Mesenchymal stem cell (in vitro differentiated cells and primary cell): ENCODE data around the gene METTL18.

Source experiments
- DNase-seq: peaks from one replicate; pipeline ENCODE4 v3.0.0-alpha.2; 2013
- H2AFZ ChIP-seq: one replicate; pipeline ENCODE4 v1.6.1; 2013; ENCODE audit warnings: low read depth, mild to moderate bottlenecking, control low read depth, inconsistent platforms, low read length, moderate library complexity
- H2AK5ac ChIP-seq: 2 replicates; pipeline ENCODE4 v1.6.1; 2013; ENCODE audit warnings: low read length, moderate library complexity, mild to moderate bottlenecking, inconsistent platforms; ENCODE audit not compliant: severe bottlenecking
- H2BK120ac ChIP-seq: one replicate; pipeline ENCODE4 v1.6.1; 2013; ENCODE audit warnings: low read depth, mild to moderate bottlenecking, inconsistent platforms, low read length, moderate library complexity
- H2BK12ac ChIP-seq, 2 experiments: one replicate each; pipeline ENCODE4 v1.6.1; 2013; ENCODE audit warnings: inconsistent platforms in 2 of 2, low read length in 2 of 2, mild to moderate bottlenecking in 2 of 2, moderate library complexity in 2 of 2, control low read depth in 1 of 2
- H2BK15ac ChIP-seq: one replicate; pipeline ENCODE4 v1.6.1; 2013; ENCODE audit warnings: mild to moderate bottlenecking, low read depth, inconsistent platforms; ENCODE audit not compliant: poor library complexity, severe bottlenecking
- H2BK5ac ChIP-seq: 2 replicates; pipeline ENCODE4 v1.6.1; 2013; ENCODE audit warnings: low read depth, mild to moderate bottlenecking, low read length, control low read depth, inconsistent platforms; ENCODE audit not compliant: poor library complexity, severe bottlenecking
- H3K14ac ChIP-seq, 2 experiments: one replicate each; pipeline ENCODE4 v1.6.1; 2013; ENCODE audit warnings: inconsistent platforms in 2 of 2, low read length in 2 of 2, control low read depth in 1 of 2, mild to moderate bottlenecking in 1 of 2, moderate library complexity in 1 of 2
- H3K18ac ChIP-seq, 2 experiments: one replicate each; pipeline ENCODE4 v1.6.1; 2013; ENCODE audit warnings: inconsistent platforms in 2 of 2, low read length in 2 of 2, control low read depth in 1 of 2, low read depth in 1 of 2, mild to moderate bottlenecking in 1 of 2
- H3K23ac ChIP-seq, 2 experiments: one replicate each; pipeline ENCODE4 v1.6.1; 2013; ENCODE audit warnings: inconsistent platforms in 2 of 2, low read length in 2 of 2, mild to moderate bottlenecking in 2 of 2, moderate library complexity in 2 of 2, control low read depth in 1 of 2
- H3K27ac ChIP-seq: 2 replicates; pipeline ENCODE4 v1.5.1; 2013; ENCODE audit warnings: mild to moderate bottlenecking, moderate library complexity, low read length, control low read depth, inconsistent platforms; ENCODE audit not compliant: poor library complexity, severe bottlenecking
- H3K27me3 ChIP-seq, 2 experiments: 2 replicates each; pipeline versions ENCODE4 v1.6.1 to v1.7.0; 2013; ENCODE audit warnings: low read length in 2 of 2, mild to moderate bottlenecking in 2 of 2, moderate library complexity in 2 of 2, control low read depth in 1 of 2, inconsistent platforms in 1 of 2; ENCODE audit not compliant: control insufficient read depth in 1 of 2, insufficient read depth in 1 of 2
- H3K36me3 ChIP-seq, 2 experiments: 2 replicates each; pipeline versions ENCODE4 v1.6.1 to v1.7.0; 2013; ENCODE audit warnings: low read length in 2 of 2, control low read depth in 1 of 2, inconsistent platforms in 1 of 2, low read depth in 1 of 2, mild to moderate bottlenecking in 1 of 2; ENCODE audit not compliant: insufficient read depth in 2 of 2, control insufficient read depth in 1 of 2
- H3K4ac ChIP-seq, 2 experiments: one replicate each; pipeline ENCODE4 v1.6.1; 2013; ENCODE audit warnings: inconsistent platforms in 2 of 2, low read length in 2 of 2, mild to moderate bottlenecking in 2 of 2, moderate library complexity in 2 of 2, control low read depth in 1 of 2, low read depth in 1 of 2
- H3K4me1 ChIP-seq: 2 replicates; pipeline ENCODE4 v1.6.1; 2013; ENCODE audit warnings: low read depth, low read length, control low read depth; ENCODE audit not compliant: control insufficient read depth, insufficient read depth
- H3K4me2 ChIP-seq: 2 replicates; pipeline ENCODE4 v1.6.1; 2013; ENCODE audit warnings: low read length, mild to moderate bottlenecking, inconsistent platforms; ENCODE audit not compliant: poor library complexity, severe bottlenecking
- H3K4me3 ChIP-seq, 2 experiments: 2 replicates each; pipeline versions ENCODE4 v1.5.1 to v1.7.0; 2013; ENCODE audit warnings: low read length in 2 of 2, mild to moderate bottlenecking in 2 of 2, control low read depth in 1 of 2, low read depth in 1 of 2; ENCODE audit not compliant: insufficient read depth in 1 of 2
- H3K79me1 ChIP-seq: replicated peaks from 2 replicates; pipeline ENCODE4 v1.6.1; 2013; ENCODE audit warnings: mild to moderate bottlenecking, control low read depth, low read length, inconsistent platforms; ENCODE audit not compliant: poor library complexity, severe bottlenecking
- H3K9ac ChIP-seq: 2 replicates; pipeline ENCODE4 v1.7.0; 2013; ENCODE audit warnings: mild to moderate bottlenecking, low read length, moderate library complexity
- H3K9me3 ChIP-seq: 2 replicates; pipeline ENCODE4 v1.7.0; 2013; ENCODE audit warnings: mild to moderate bottlenecking, low read length; ENCODE audit not compliant: control insufficient read depth
- H4K8ac ChIP-seq: one replicate; pipeline ENCODE4 v1.6.1; 2013; ENCODE audit warnings: inconsistent platforms, mild to moderate bottlenecking, low read length, moderate library complexity
- H4K91ac ChIP-seq: one replicate; pipeline ENCODE4 v1.6.1; 2013; ENCODE audit warnings: mild to moderate bottlenecking, low read length, inconsistent platforms
- WGBS: methylation state at CpG from one replicate; pipeline ENCODE4 v1.1.7; 2013; ENCODE audit warnings: mixed read lengths; 5-methylcytosine and 5-hydroxymethylcytosine counted together

Gene METTL18

GRCh38 chr1:169768161-169768560, 26.5 kb downstream of the METTL18 start:
- Histone ChIP-seq H3K14ac (no peak overlapping the region), H3K23ac (no peak overlapping the region), H2BK15ac (no peak overlapping the region), H3K27me3 (peaks cover 0 to 36% of the 10 kb centered on the region in 2 experiments), H3K4ac (no peak overlapping the region), H3K18ac (no peak overlapping the region), H3K4me2 (no peak overlapping the region), H2BK12ac (no peak overlapping the region), H4K8ac (no peak overlapping the region), H2AK5ac (no peak overlapping the region), H3K79me1 (no peaks in the 10 kb centered on the region), H4K91ac (no peak overlapping the region), H3K4me1 (no peaks in the 10 kb centered on the region), H2BK120ac (no peak overlapping the region), H2AFZ (no peak overlapping the region), H3K9ac (no peak overlapping the region), H2BK5ac (no peak overlapping the region), H3K36me3 (no peaks in the 10 kb centered on the region), H3K27ac (no peak overlapping the region), H3K4me3 (no peak overlapping the region), H3K9me3 (no peaks in the 10 kb centered on the region)
- 86% methylated on average over 2 of the region's 2 CpGs for WGBS
- no peak for DNase-seq

- no peak overlapping the region for H4K8ac ChIP-seq
- H3K23ac ChIP-seq, result no peak overlapping the region
- H3K9ac ChIP-seq, result no peak overlapping the region
- no peak overlapping the region for H2BK15ac ChIP-seq
- H3K27me3 ChIP-seq, result peaks cover 0 to 23% of the 10 kb centered on the region in 2 experiments
- H2BK12ac ChIP-seq, result no peak overlapping the region
- 76% methylated on average over 3 of the region's 7 CpGs for WGBS
- no peak overlapping the region for H3K18ac ChIP-seq
- H3K9me3 ChIP-seq, result no peaks in the 10 kb centered on the region
- no peaks in the 10 kb centered on the region for H3K4me1 ChIP-seq
- no peak overlapping the region for H2AK5ac ChIP-seq
- H3K27ac ChIP-seq, result no peak overlapping the region
- H3K4ac ChIP-seq, result no peak overlapping the region
- DNase-seq, result no peak
- H4K91ac ChIP-seq, result no peak overlapping the region
- H3K79me1 ChIP-seq, result no peaks in the 10 kb centered on the region
- H2BK5ac ChIP-seq, result no peak overlapping the region
- no peak overlapping the region for H2AFZ ChIP-seq
- H3K4me3 ChIP-seq, result no peak overlapping the region
- no peak overlapping the region for H3K4me2 ChIP-seq
- no peak overlapping the region for H3K14ac ChIP-seq
- H2BK120ac ChIP-seq, result no peak overlapping the region
- no peaks in the 10 kb centered on the region for H3K36me3 ChIP-seq
Measured at GRCh38 chr1:169765580-169766331, 29.0 kb downstream of the METTL18 start.

- no peaks in the 10 kb centered on the region for H3K79me1 ChIP-seq
- no peak overlapping the region for H3K9ac ChIP-seq
- no peak for DNase-seq
- no peak overlapping the region for H3K4me2 ChIP-seq
- H3K14ac ChIP-seq, result no peak overlapping the region
- H3K27me3 ChIP-seq, result peaks cover 0 to 23% of the 10 kb centered on the region in 2 experiments
- no peak overlapping the region for H3K18ac ChIP-seq
- H3K4me3 ChIP-seq, result no peak overlapping the region
- H3K36me3 ChIP-seq, result no peaks in the 10 kb centered on the region
- H2BK120ac ChIP-seq, result no peak overlapping the region
- no peak overlapping the region for H2BK5ac ChIP-seq
- H2AK5ac ChIP-seq, result no peak overlapping the region
- H3K27ac ChIP-seq, result no peak overlapping the region
- no peaks in the 10 kb centered on the region for H3K9me3 ChIP-seq
- H2BK15ac ChIP-seq, result no peak overlapping the region
- H3K4me1 ChIP-seq, result no peaks in the 10 kb centered on the region
- no peak overlapping the region for H2BK12ac ChIP-seq
- no CpG with 5 or more reads among the region's 1 CpG for WGBS
- no peak overlapping the region for H2AFZ ChIP-seq
- H4K91ac ChIP-seq, result no peak overlapping the region
- H3K23ac ChIP-seq, result no peak overlapping the region
- H4K8ac ChIP-seq, result no peak overlapping the region
- H3K4ac ChIP-seq, result no peak overlapping the region
Measured at GRCh38 chr1:169764919-169765318, 29.8 kb downstream of the METTL18 start.

GRCh38 chr1:169762699-169763098, 32.0 kb downstream of the METTL18 start:
- Histone ChIP-seq H2AK5ac (no peak overlapping the region), H3K14ac (no peak overlapping the region), H2BK15ac (no peak overlapping the region), H3K4me1 (no peaks in the 10 kb centered on the region), H3K79me1 (no peaks in the 10 kb centered on the region), H3K4ac (no peak overlapping the region), H3K18ac (no peak overlapping the region), H3K27ac (no peak overlapping the region), H3K36me3 (no peaks in the 10 kb centered on the region), H3K27me3 (peaks cover 0 to 15% of the 10 kb centered on the region in 2 experiments), H3K4me2 (no peak overlapping the region), H2BK120ac (no peak overlapping the region), H3K23ac (no peak overlapping the region), H2BK5ac (no peak overlapping the region), H2AFZ (no peak overlapping the region), H3K9me3 (no peaks in the 10 kb centered on the region), H2BK12ac (no peak overlapping the region), H4K91ac (no peak overlapping the region), H3K9ac (no peak overlapping the region), H3K4me3 (no peak overlapping the region), H4K8ac (no peak overlapping the region)
- 100% methylated on average over 1 of the region's 1 CpG for WGBS
- no peak for DNase-seq
